Measurements from ENCODE around the gene IL20RA. TPM values are rescaled to one million over a fixed set of nuclear protein-coding genes. Genes with fewer than 3 reads are reported as not detected.

Gene IL20RA
- total RNA-seq, 1 donor from 2014 or later, result not detected

- intact Hi-C loops (cut with micrococcal nuclease), result no loop called here
These were observed 34.5 kb downstream of the IL20RA start for GRCh38 chr6:137010128-137010718.

- intact Hi-C loops (cut with micrococcal nuclease), result no loop called here
These were observed 36.6 kb downstream of the IL20RA start for GRCh38 chr6:137008204-137008603.

GRCh38 chr6:137006056-137006455, 38.7 kb downstream of the IL20RA start:
- intact Hi-C loops (cut with micrococcal nuclease), result no loop called here

DNA sequence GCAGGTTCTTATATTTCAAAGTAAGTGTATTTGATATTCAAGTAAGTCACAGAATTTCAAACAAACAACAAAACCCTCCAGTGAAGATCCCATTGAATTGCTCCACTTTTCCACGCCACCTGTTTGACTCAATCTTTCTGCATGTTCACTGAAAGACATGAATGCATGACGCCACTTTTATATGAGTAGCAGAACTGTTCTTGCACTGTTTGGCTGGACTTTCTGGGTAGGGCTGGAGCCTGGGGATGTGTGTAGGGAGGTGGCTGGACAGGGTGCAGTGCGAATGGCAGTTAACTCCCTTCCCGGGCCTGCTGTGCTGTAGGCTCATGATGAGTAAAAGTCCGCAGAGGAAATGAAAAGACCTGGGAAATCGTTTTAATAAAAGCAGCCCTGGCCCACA, 39.7 kb downstream of the IL20RA start:
- intact Hi-C loops (cut with micrococcal nuclease), result no loop called here

DNA sequence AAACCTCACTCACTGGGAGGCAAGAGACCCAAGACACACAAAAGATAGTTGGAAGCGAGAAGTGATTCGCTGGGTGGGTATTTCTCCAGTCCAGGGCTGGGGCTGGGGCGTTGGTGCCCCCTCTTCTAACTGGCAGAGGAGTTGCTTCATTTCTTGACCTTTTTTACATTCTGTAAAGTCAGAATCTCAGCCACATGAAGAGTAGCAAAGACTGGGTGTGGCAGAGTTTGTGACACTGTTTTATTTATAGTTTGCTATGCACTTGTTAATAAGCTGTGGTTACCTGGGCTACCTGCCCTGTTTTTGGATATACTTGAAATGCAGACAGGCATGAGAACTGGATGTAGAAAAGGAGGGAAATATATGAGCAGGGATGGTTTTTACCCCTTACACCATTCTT, 42.3 kb downstream of the IL20RA start:
- intact Hi-C loops (cut with micrococcal nuclease), result no loop called here

DNA sequence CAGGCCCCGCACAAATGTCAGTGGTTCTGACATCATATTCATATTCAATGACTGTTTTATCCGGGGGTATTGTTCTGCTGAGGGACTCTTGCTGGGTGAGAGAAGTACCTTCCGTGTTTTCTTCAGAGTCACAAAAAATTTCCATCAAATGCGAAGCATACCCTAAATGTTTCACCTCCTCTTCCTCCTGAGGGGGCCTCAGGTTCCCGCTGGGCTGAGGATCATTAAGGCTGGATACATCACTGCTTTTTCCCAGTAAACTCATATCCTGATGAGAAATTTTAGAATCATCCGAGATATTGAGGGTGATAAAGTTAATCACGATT, 42.8 kb downstream of the IL20RA start:
- intact Hi-C loops (cut with micrococcal nuclease), result no loop called here

DNA sequence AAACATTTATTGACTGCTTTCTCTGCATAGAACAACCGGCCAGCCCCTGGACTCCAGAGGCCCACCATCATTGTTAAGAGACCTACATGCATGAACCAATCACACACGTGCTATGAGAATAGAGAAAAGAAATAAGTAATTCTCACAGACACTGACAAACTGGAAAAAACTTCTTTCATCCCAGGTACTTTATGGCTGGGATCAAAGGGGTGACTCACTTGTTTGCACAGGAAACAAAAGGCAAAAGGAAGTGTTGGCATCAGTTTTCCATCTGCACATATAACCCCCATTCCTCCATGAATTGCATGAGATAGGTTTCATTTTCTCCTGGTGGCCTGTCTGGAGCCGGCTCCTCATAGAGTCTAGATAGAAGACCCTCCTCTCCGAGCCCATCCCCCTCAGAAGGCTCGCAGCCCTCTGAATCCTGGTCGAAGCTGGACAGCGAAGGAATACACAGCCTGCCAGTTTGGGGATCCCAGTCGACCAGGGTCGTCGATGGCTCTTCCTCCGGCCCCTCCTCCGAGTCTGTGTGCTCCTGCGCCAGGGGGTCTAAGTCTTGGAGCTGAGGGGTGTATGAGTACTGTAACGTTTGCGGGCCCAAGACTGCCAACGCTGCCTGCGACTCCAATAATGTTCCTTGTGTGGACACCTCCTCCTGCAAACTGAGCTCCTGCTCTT, 43.3 kb downstream of the IL20RA start:
- intact Hi-C loops (cut with micrococcal nuclease), result no loop called here

DNA sequence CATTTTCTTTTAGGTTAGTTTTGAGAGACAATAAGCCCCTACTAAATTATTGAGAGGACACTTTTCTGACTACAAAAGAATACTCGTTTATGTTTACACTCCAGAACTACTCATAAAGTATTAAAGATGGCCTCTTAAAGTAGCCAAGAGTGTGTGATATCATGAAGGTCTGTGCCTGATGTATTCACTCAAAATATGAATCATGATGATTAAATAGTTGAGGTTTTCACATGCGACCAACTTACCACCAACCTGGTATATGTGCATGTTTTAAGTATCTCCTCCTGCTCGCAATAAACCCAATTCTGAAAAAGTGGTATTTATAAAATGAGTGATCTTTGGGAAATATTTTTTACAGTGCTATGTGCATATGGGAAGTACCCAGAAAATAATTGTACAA, 43.9 kb downstream of the IL20RA start:
- intact Hi-C loops (cut with micrococcal nuclease), result no loop called here

DNA sequence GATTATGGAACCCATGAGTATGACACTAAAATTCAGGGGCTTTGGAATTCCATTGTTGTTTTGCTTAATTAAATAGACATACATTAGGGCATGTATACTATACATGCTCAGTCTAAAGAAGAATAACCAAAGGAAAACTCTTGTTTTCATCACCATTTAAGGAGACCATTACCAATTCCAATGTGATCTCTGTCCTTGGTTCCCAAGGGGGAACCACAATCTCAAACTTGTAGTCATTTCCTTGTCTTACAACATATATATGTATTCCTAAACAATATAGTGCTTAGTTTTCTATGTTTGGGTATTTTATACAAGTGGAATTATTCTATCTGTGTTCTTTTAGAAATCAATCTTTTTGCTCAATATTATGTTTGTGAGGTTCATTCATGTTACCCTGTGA, 49.2 kb downstream of the IL20RA start:
- intact Hi-C loops (cut with micrococcal nuclease), result no loop called here

GRCh38 chr6:136994782-136995181, 50.0 kb downstream of the IL20RA start:
- intact Hi-C loops (cut with micrococcal nuclease), result no loop called here

GRCh38 chr6:136992113-136992512, 52.7 kb downstream of the IL20RA start:
- intact Hi-C loops (cut with micrococcal nuclease), result no loop called here

DNA sequence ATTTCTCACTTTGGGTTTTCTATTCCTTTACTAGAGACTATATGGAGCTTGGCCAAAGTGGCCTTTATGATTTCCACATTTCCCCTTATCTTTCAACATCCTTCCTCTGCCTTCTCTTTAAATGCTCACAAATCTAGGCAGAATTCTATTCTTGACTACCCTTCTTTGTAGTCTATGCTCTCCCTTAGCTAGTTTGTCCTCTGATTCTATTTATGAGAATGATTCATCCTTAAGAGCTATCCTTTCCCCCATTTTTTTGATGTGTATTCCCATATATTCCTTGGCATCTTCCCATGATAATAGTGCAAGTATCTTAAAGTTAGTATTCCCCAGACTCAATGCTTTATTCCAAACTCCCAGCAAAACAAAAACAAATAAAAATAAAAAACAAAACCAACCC, 53.1 kb downstream of the IL20RA start:
- intact Hi-C loops (cut with micrococcal nuclease), result no loop called here

- intact Hi-C loops (cut with micrococcal nuclease), result no loop called here
These were observed 54.0 kb downstream of the IL20RA start for GRCh38 chr6:136990754-136991153.

GRCh38 chr6:136990242-136990578, 54.6 kb downstream of the IL20RA start:
- intact Hi-C loops (cut with micrococcal nuclease), result no loop called here

- intact Hi-C loops (cut with micrococcal nuclease), result no loop called here
These were observed 55.1 kb downstream of the IL20RA start for GRCh38 chr6:136989571-136990241.

GRCh38 chr6:136987526-136987925, 57.2 kb downstream of the IL20RA start:
- intact Hi-C loops (cut with micrococcal nuclease), result no loop called here

DNA sequence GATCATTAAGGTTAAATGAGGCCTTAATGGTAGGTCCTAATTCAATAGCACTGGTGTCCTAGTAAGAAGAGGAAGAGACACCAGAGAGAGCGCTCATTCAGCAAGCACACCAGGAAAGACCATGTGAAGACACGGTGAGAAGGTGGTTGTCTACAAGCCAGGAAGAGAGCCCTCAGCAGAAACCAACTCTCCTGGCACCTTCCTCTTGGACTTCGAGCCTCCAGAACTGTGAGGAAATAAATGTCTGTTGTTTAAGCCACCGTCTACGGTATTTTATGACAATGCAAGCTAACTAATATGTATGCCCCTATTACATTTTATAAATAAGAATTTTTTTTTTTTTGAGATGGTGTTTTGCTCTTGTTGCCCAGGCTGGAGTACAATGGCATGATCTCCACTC, 59.3 kb downstream of the IL20RA start:
- intact Hi-C loops (cut with micrococcal nuclease), result no loop called here

- intact Hi-C loops (cut with micrococcal nuclease), result no loop called here
These were observed 60.2 kb downstream of the IL20RA start for GRCh38 chr6:136984578-136984977.

GRCh38 chr6:136983687-136984086, 61.1 kb downstream of the IL20RA start:
- intact Hi-C loops (cut with micrococcal nuclease), result no loop called here

DNA sequence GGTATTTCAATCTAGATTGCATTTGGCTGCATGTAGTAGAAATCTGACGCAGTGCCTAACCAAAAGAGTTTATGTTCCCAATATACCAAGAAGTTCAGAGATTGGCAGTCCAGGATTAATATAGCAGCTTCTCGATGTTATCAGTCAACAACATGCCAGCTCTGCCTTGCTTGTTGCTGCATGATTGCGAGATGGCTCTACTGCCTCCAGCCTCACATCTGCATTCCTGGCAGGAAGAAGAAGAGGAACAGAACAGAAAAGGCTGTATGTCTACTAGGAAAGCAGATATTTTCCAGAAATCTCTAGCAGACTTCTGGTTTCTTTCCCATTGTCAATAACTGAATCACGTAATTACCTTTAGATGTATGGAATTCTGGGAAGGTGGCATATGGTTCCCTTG, 61.8 kb downstream of the IL20RA start:
- intact Hi-C loops (cut with micrococcal nuclease), result no loop called here

- intact Hi-C loops (cut with micrococcal nuclease), result no loop called here
These were observed 64.7 kb downstream of the IL20RA start for GRCh38 chr6:136980070-136980469.

GRCh38 chr6:136979206-136979605, 65.6 kb downstream of the IL20RA start:
- intact Hi-C loops (cut with micrococcal nuclease), result no loop called here

GRCh38 chr6:136977075-136977474, 67.7 kb downstream of the IL20RA start:
- intact Hi-C loops (cut with micrococcal nuclease), result no loop called here
